ENCODE results near the gene SORBS1. TPM values are rescaled to one million over a fixed set of nuclear protein-coding genes. Genes with fewer than 3 reads are reported as not detected.
A peak's percentile ranks its signal among the peaks of the same experiment; 100 is the strongest.

The SORBS1 gene
- total and polyA plus RNA-seq, 9 of the 15 experiments (the other 6 are each of a cell fraction or from before 2014, with no cell fraction given), result 2.0 to 13.3 (median 6.5) TPM

GRCh38 chr10:95503526-95503925 lies 57.6 kb downstream of the SORBS1 start:
- H3K4me1 ChIP-seq (replicated peaks in 1 of 2; ENCODE audit: control insufficient read depth in 2 of 2, insufficient read depth in 2 of 2, low read length in 2 of 2), result peaks cover 13 to 46% of the 10 kb centered on the region in 2 experiments; a peak in 4 of 5 replicates
- H3K9me1 ChIP-seq (ENCODE audit: control insufficient read depth, insufficient read depth, low read length), result no peaks in the 10 kb centered on the region
- CTCF ChIA-PET (ENCODE audit: low intra/inter-chr PET ratio), result no interaction called here
- no peak overlapping the region for H3K27ac ChIP-seq (ENCODE audit: extremely low read depth, low read depth, low read length)
- no peak for TF ChIP-seq ZNF436 (CRISPR knock-in tag; IDR thresholded peaks at IDR 0.05)
- TF ChIP-seq NR4A1 (CRISPR knock-in tag; IDR thresholded peaks at IDR 0.05), result no peak
- no peak for TF ChIP-seq NR4A1 (tag; IDR thresholded peaks at IDR 0.05)
- peak; percentile 86 for TF ChIP-seq RBM25 (IDR thresholded peaks at IDR 0.05; ENCODE audit: low read depth, low read length, severe bottlenecking)
- TF ChIP-seq ZNF589 (CRISPR knock-in tag; IDR thresholded peaks at IDR 0.05; ENCODE audit: low read depth), result no peak
- TF ChIP-seq SMARCA5 (IDR thresholded peaks at IDR 0.05), result no peak
- TF ChIP-seq ZFP36 (IDR thresholded peaks at IDR 0.05; ENCODE audit: low read depth, low read length, partially characterized antibody), result peak; percentile 65
- peak in 1 of 2 experiments; percentile 41; a peak in 1 of 4 replicates for TF ChIP-seq KDM1A (IDR thresholded peaks at IDR 0.05)
- TF ChIP-seq BCOR (IDR thresholded peaks at IDR 0.05), result peak; percentile 62; the same call in 1 of the 2 replicates
- 57% methylated on average over 3 of the region's 3 CpGs for WGBS (ENCODE audit: insufficient coverage, low coverage, missing lambda C conversion rate)
- no peak for FAIRE-seq
- no TSS peak for BruUV-seq (replicated peaks)
- intact Hi-C loops (cut with micrococcal nuclease) (no loop called here), in situ Hi-C loops (cut with MboI) (no loop called here)
- no peak overlapping the region for H2AFZ ChIP-seq (ENCODE audit: low read depth, low read length)
- DNase-seq (ENCODE audit: extremely low read depth in 1 of 4, low spot score in 3 of 4), result no peak
- H3K79me2 ChIP-seq (ENCODE audit: control insufficient read depth, insufficient read depth, low read length), result no peaks in the 10 kb centered on the region
- no peaks in the 10 kb centered on the region for H3K36me3 ChIP-seq (ENCODE audit: control insufficient read depth, insufficient read depth, low read length)
- no peak for ATAC-seq
- H3K4me2 ChIP-seq (ENCODE audit: insufficient read depth, low read length), result no peak overlapping the region
- no peak overlapping the region for H3K9ac ChIP-seq (ENCODE audit: insufficient read depth in 1 of 2, low read depth in 2 of 2, low read length in 2 of 2)
- H3K9me3 ChIP-seq (replicated peaks; ENCODE audit: control insufficient read depth, insufficient read depth, low read depth, low read length), result no peaks in the 10 kb centered on the region
- no peaks in the 10 kb centered on the region for H4K20me1 ChIP-seq (replicated peaks; ENCODE audit: control insufficient read depth, insufficient read depth, low read length)
- H3K4me3 ChIP-seq, result no peak overlapping the region
- no peaks in the 10 kb centered on the region for H3K27me3 ChIP-seq (ENCODE audit: control insufficient read depth in 2 of 2, insufficient read depth in 2 of 2, low read length in 2 of 2)
- POLR2A ChIA-PET, result interaction anchor here (0.6 to 1.4 kb wide), 5 partner anchors 8 to 1155 kb away, joined by 3 to 4 read pairs (median 3); no protein-coding TSS in a partner anchor
